Breast epithelium (tissue), 3 donors: ENCODE measurements around the gene HMGCS1.

ENCODE experiments used
- POLR2A ChIP-seq: fragments of 450-650 bp; IDR thresholded peaks from one replicate; pipeline ENCODE4 v1.6.1; 2016; ENCODE audit warnings: antibody characterized with exemption, mild to moderate bottlenecking, moderate library complexity
- TF ChIP-seq, protein P1 (sequence below), 3 donors: fragments of 450-650 bp; IDR thresholded peaks; one replicate each; pipeline ENCODE4 v1.5.1; 2016 to 2017; ENCODE audit warnings: antibody characterized with exemption in 3 of 3, mild to moderate bottlenecking in 3 of 3, moderate library complexity in 3 of 3

DNA sequence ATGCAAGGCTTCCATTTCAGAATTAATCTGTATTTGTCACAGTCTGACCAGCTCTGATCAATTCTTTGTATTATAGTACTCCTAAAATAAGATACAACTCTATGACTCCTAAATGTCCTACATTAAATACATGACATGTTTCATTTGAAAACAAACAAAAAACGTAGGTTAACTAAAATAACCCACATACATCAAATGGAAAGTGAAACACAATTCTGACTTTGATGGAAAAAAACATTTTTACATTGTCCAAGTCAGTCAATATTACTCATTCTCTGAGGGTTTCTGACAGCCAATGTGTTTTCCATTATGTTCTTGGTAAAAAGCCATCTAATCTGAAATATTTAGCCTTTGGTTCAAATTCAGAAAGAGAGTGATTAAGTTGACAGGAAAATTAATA, 8.7 kb downstream of the HMGCS1 start:
- no peak for TF ChIP-seq POLR2A
- TF ChIP-seq, protein P1, sequence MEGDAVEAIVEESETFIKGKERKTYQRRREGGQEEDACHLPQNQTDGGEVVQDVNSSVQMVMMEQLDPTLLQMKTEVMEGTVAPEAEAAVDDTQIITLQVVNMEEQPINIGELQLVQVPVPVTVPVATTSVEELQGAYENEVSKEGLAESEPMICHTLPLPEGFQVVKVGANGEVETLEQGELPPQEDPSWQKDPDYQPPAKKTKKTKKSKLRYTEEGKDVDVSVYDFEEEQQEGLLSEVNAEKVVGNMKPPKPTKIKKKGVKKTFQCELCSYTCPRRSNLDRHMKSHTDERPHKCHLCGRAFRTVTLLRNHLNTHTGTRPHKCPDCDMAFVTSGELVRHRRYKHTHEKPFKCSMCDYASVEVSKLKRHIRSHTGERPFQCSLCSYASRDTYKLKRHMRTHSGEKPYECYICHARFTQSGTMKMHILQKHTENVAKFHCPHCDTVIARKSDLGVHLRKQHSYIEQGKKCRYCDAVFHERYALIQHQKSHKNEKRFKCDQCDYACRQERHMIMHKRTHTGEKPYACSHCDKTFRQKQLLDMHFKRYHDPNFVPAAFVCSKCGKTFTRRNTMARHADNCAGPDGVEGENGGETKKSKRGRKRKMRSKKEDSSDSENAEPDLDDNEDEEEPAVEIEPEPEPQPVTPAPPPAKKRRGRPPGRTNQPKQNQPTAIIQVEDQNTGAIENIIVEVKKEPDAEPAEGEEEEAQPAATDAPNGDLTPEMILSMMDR (IDR thresholded peaks at IDR 0.05), result no peak
